ENCODE measurements around the gene ACBD7.
A peak's percentile ranks its signal among the peaks of the same experiment; 100 is the strongest.

ACBD7 gene

DNA sequence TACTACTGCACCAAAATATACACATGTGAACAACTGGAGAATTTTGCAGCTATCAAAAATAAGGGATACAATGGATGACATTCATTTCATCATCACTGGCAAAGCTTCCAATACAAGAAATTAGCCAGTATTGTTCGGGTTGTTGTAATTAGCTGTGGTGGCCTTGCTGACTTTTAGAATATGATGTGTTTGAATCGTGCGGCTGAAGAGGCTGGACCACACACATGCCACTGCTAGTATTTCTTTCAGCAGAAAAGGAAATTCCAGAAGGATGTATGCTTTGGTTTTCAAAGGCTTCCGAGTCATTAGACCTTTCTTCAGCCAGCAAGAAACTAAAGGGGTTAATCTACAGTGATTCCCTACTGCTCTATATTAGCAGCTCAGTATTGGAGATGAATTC is 25.2 kb upstream of the ACBD7 start:
- no peak overlapping the region for H2AFZ ChIP-seq (ENCODE audit: low read depth, low read length)
- H3K36me3 ChIP-seq (ENCODE audit: insufficient read depth, low read length) = peaks cover 62% of the 10 kb centered on the region
- TF ChIP-seq, protein P1, sequence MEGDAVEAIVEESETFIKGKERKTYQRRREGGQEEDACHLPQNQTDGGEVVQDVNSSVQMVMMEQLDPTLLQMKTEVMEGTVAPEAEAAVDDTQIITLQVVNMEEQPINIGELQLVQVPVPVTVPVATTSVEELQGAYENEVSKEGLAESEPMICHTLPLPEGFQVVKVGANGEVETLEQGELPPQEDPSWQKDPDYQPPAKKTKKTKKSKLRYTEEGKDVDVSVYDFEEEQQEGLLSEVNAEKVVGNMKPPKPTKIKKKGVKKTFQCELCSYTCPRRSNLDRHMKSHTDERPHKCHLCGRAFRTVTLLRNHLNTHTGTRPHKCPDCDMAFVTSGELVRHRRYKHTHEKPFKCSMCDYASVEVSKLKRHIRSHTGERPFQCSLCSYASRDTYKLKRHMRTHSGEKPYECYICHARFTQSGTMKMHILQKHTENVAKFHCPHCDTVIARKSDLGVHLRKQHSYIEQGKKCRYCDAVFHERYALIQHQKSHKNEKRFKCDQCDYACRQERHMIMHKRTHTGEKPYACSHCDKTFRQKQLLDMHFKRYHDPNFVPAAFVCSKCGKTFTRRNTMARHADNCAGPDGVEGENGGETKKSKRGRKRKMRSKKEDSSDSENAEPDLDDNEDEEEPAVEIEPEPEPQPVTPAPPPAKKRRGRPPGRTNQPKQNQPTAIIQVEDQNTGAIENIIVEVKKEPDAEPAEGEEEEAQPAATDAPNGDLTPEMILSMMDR (IDR thresholded peaks at IDR 0.05; ENCODE audit: borderline replicate concordance, extremely low read depth, low read length, poor library complexity, severe bottlenecking) = no peak
- TF ChIP-seq EZH2 (IDR thresholded peaks at IDR 0.05; ENCODE audit: borderline replicate concordance, low read depth, low read length, severe bottlenecking) = no peak
- no peak overlapping the region for H3K4me2 ChIP-seq (ENCODE audit: insufficient read depth, low read length)
- DNase-seq = no peak
- H4K20me1 ChIP-seq (ENCODE audit: insufficient read depth, low read length) = no peaks in the 10 kb centered on the region
- H3K27me3 ChIP-seq (ENCODE audit: insufficient read depth, low read length, poor library complexity) = no peaks in the 10 kb centered on the region
- no peaks in the 10 kb centered on the region for H3K9me3 ChIP-seq (ENCODE audit: insufficient read depth, low read length, severe bottlenecking)
- no peak overlapping the region for H3K9ac ChIP-seq (ENCODE audit: low read depth, low read length)
- no peak overlapping the region for H3K27ac ChIP-seq (ENCODE audit: low read length)
- H3K4me1 ChIP-seq (ENCODE audit: insufficient read depth, low read length) = no peaks in the 10 kb centered on the region
- H3K79me2 ChIP-seq (ENCODE audit: insufficient read depth, low read length) = no peaks in the 10 kb centered on the region
- no peak for ATAC-seq (ENCODE audit: insufficient read depth, low read depth)
- H3K4me3 ChIP-seq (ENCODE audit: low read depth in 1 of 2, low read length in 2 of 2) = no peak overlapping the region

DNA sequence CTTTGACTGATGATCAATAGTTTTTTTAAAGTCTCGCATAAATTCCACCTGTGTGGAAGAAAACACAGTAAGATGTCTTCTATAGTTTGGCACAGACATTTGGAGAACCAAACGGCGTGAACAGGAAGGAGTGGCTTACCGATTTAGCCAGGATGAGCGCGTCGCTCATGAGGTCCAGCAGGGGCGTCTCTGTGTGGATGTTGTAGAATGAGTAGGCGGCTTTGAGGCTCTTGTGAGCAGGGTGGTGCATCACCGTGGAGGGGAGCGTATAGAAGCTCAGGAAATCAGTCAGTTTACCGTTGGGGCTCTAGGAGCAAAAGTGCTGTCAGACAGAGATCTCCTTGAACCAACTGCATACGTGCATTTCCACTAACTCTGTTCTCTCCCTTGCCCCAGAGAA is 24.1 kb upstream of the ACBD7 start:
- H2AFZ ChIP-seq (ENCODE audit: low read depth, low read length) = no peak overlapping the region
- DNase-seq = no peak
- no peak overlapping the region for H3K27ac ChIP-seq (ENCODE audit: low read length)
- peaks cover 61% of the 10 kb centered on the region for H3K36me3 ChIP-seq (ENCODE audit: insufficient read depth, low read length)
- no peak overlapping the region for H3K4me2 ChIP-seq (ENCODE audit: insufficient read depth, low read length)
- H4K20me1 ChIP-seq (ENCODE audit: insufficient read depth, low read length) = no peaks in the 10 kb centered on the region
- H3K9me3 ChIP-seq (ENCODE audit: insufficient read depth, low read length, severe bottlenecking) = no peaks in the 10 kb centered on the region
- ATAC-seq (ENCODE audit: insufficient read depth, low read depth) = 0 out of 3 replicates have a peak, but pooled peaks have one; percentile 27
- TF ChIP-seq EZH2 (IDR thresholded peaks at IDR 0.05; ENCODE audit: borderline replicate concordance, low read depth, low read length, severe bottlenecking) = no peak
- TF ChIP-seq, protein P1 (IDR thresholded peaks at IDR 0.05; ENCODE audit: borderline replicate concordance, extremely low read depth, low read length, poor library complexity, severe bottlenecking) = peak; percentile 7
- H3K79me2 ChIP-seq (ENCODE audit: insufficient read depth, low read length) = no peaks in the 10 kb centered on the region
- H3K4me3 ChIP-seq (ENCODE audit: low read depth in 1 of 2, low read length in 2 of 2) = no peak overlapping the region
- no peaks in the 10 kb centered on the region for H3K27me3 ChIP-seq (ENCODE audit: insufficient read depth, low read length, poor library complexity)
- no peaks in the 10 kb centered on the region for H3K4me1 ChIP-seq (ENCODE audit: insufficient read depth, low read length)
- H3K9ac ChIP-seq (ENCODE audit: low read depth, low read length) = no peak overlapping the region

DNA sequence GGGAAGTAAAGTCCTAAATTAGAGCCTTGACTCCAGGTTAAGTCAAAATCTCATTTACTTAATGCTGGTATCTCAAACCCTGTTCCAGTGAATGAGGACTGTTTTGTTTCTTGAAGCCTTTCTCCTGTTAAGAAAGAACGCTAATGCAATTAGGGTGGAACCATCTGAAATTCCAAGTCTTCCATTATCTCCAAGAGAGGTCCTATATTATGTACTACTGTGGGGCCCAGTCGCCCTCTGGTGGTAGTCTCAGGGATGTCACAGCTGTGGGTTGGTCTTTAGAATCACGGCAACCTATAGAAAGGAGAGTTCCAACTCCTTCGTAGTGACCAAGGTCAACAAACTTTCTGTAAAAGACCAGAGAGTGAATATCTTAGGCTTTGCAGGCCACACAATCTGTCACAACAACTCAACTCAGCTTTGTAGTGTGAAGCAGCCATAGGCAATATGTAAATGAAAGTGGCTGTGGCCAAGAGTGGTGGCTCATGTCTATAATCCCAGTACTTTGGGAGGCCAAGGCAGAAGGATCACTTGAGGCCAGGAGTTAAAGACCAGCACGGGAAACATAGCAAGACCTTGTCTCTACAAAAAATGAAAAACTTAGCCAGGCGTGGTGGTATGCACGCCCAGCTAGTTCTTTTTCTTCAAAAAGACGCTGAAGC is 17.9 kb upstream of the ACBD7 start:
- Histone ChIP-seq H3K4me3 (ENCODE audit: low read depth in 1 of 2, low read length in 2 of 2) (no peak overlapping the region), H3K79me2 (ENCODE audit: insufficient read depth, low read length) (peaks cover 9% of the 10 kb centered on the region), H3K4me2 (ENCODE audit: insufficient read depth, low read length) (no peak overlapping the region), H2AFZ (ENCODE audit: low read depth, low read length) (no peak overlapping the region), H3K27me3 (ENCODE audit: insufficient read depth, low read length, poor library complexity) (no peaks in the 10 kb centered on the region), H3K4me1 (ENCODE audit: insufficient read depth, low read length) (no peaks in the 10 kb centered on the region), H4K20me1 (ENCODE audit: insufficient read depth, low read length) (peaks cover 3% of the 10 kb centered on the region; the same call in 1 of the 2 replicates), H3K9me3 (ENCODE audit: insufficient read depth, low read length, severe bottlenecking) (no peaks in the 10 kb centered on the region), H3K27ac (ENCODE audit: low read length) (no peak overlapping the region), H3K36me3 (ENCODE audit: insufficient read depth, low read length) (peaks cover 81% of the 10 kb centered on the region), H3K9ac (ENCODE audit: low read depth, low read length) (no peak overlapping the region)
- peak; percentile 70 for DNase-seq
- TF ChIP-seq, protein P1 (IDR thresholded peaks at IDR 0.05; ENCODE audit: borderline replicate concordance, extremely low read depth, low read length, poor library complexity, severe bottlenecking) = peak; percentile 95
- no peak for TF ChIP-seq EZH2 (IDR thresholded peaks at IDR 0.05; ENCODE audit: borderline replicate concordance, low read depth, low read length, severe bottlenecking)
- ATAC-seq (ENCODE audit: insufficient read depth, low read depth) = peak; percentile 98

All from DND-41 (cell line).